Osteoblast (primary cell): ENCODE data around the gene ZNF534. TPM values are rescaled to one million over a fixed set of nuclear protein-coding genes. Genes with fewer than 3 reads are reported as not detected.

Source experiments
- DNase-seq: peaks from one replicate; pipeline ENCODE4 v3.0.0; 2011; ENCODE audit warnings: low spot score, mixed read lengths; ENCODE audit not compliant: insufficient read length; ENCODE audit errors: missing footprints
- H2AFZ ChIP-seq: 2 replicates; pipeline ENCODE4 v1.6.0; 2011; ENCODE audit warnings: mild to moderate bottlenecking, low read length
- H3K27ac ChIP-seq: 2 replicates; pipeline ENCODE4 v1.5.1; 2011; ENCODE audit warnings: mild to moderate bottlenecking, low read depth, low read length, moderate library complexity
- H3K27me3 ChIP-seq: 2 replicates; pipeline ENCODE4 v1.6.0; 2012; ENCODE audit warnings: mild to moderate bottlenecking, control low read depth, inconsistent platforms, low read length, moderate library complexity; ENCODE audit not compliant: insufficient read depth
- H3K36me3 ChIP-seq: 2 replicates; pipeline ENCODE4 v1.5.1; 2011; ENCODE audit warnings: mild to moderate bottlenecking, low read length, control low read depth, moderate library complexity; ENCODE audit not compliant: insufficient read depth
- H3K4me1 ChIP-seq: 2 replicates; pipeline ENCODE4 v1.5.1; 2011; ENCODE audit warnings: mild to moderate bottlenecking, low read length, control low read depth, moderate library complexity; ENCODE audit not compliant: insufficient read depth
- H3K4me2 ChIP-seq: 2 replicates; pipeline ENCODE4 v1.6.0; 2011; ENCODE audit warnings: mild to moderate bottlenecking, low read length; ENCODE audit not compliant: insufficient read depth
- H3K4me3 ChIP-seq: fragments of 200-600 bp; sonication (generic); 3 replicates; pipeline ENCODE4 v1.5.1; 2012; ENCODE audit warnings: mild to moderate bottlenecking, low read length, inconsistent platforms; ENCODE audit not compliant: insufficient read depth
- H3K79me2 ChIP-seq: 2 replicates; pipeline ENCODE4 v1.6.0; 2012; ENCODE audit warnings: mild to moderate bottlenecking, low read length, control low read depth, inconsistent platforms; ENCODE audit not compliant: insufficient read depth
- H3K9me3 ChIP-seq: 2 replicates; pipeline ENCODE4 v1.5.1; 2011; ENCODE audit warnings: low read depth, low read length, control low read depth
- H4K20me1 ChIP-seq: 2 replicates; pipeline ENCODE4 v1.6.0; 2012; ENCODE audit warnings: mild to moderate bottlenecking, low read length, control low read depth; ENCODE audit not compliant: insufficient read depth
- total RNA-seq: library from RNA; depleted of rRNA; stranded (reverse); fragments of >200 nt; gene quantifications from 2 replicates; pipeline ENCODE4 v1.2.3, GENCODE V29; 2012
- TF ChIP-seq, protein P1 (sequence below): IDR thresholded peaks from 2 replicates; pipeline ENCODE4 v1.5.1; 2011; ENCODE audit warnings: mild to moderate bottlenecking, low read depth, low read length, moderate library complexity; ENCODE audit errors: extremely low read depth

The ZNF534 gene
- not detected in 2 replicates for total RNA-seq

DNA sequence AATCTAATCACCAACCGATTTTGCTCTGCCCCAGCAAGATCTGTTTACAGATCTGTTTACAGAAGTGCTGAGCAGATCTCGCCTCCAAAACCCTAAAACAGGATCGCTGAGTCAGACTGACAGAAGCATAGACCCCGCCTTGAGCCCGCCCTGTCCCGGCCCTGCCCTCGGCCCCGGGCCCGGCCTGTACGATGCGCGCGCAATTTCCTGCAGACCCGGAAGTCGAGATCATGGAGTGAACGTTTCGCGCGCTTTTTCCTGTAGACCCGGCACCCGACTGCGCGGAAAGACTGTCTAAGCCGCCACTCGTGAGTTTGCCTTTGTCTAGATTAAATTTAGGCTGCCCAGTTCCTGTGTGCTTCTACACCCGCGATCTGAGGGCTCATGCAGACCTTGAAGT, at the start of gene ZNF534:
ZNF534 (plus strand) TSS at position 212 of the 400 bp plus-strand sequence. CDS start 2,327 bp downstream, outside the sequence.
- H3K27ac ChIP-seq = no peak within 1 kb of the TSS
- H2AFZ ChIP-seq = no peak within 1 kb of the TSS
- H3K4me3 ChIP-seq = no peak within 1 kb of the TSS
- DNase-seq = no peak
- no peaks in the 10 kb centered on the region for H3K27me3 ChIP-seq
- H3K4me2 ChIP-seq = no peak within 1 kb of the TSS
- peaks cover 2% of the 10 kb centered on the region for H3K9me3 ChIP-seq
- H3K79me2 ChIP-seq = no peaks in the 10 kb centered on the region
- no peaks in the 10 kb centered on the region for H3K4me1 ChIP-seq
- H3K36me3 ChIP-seq = no peaks in the 10 kb centered on the region
- TF ChIP-seq, protein P1, sequence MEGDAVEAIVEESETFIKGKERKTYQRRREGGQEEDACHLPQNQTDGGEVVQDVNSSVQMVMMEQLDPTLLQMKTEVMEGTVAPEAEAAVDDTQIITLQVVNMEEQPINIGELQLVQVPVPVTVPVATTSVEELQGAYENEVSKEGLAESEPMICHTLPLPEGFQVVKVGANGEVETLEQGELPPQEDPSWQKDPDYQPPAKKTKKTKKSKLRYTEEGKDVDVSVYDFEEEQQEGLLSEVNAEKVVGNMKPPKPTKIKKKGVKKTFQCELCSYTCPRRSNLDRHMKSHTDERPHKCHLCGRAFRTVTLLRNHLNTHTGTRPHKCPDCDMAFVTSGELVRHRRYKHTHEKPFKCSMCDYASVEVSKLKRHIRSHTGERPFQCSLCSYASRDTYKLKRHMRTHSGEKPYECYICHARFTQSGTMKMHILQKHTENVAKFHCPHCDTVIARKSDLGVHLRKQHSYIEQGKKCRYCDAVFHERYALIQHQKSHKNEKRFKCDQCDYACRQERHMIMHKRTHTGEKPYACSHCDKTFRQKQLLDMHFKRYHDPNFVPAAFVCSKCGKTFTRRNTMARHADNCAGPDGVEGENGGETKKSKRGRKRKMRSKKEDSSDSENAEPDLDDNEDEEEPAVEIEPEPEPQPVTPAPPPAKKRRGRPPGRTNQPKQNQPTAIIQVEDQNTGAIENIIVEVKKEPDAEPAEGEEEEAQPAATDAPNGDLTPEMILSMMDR = no peak
- H4K20me1 ChIP-seq = no peaks in the 10 kb centered on the region

DNA sequence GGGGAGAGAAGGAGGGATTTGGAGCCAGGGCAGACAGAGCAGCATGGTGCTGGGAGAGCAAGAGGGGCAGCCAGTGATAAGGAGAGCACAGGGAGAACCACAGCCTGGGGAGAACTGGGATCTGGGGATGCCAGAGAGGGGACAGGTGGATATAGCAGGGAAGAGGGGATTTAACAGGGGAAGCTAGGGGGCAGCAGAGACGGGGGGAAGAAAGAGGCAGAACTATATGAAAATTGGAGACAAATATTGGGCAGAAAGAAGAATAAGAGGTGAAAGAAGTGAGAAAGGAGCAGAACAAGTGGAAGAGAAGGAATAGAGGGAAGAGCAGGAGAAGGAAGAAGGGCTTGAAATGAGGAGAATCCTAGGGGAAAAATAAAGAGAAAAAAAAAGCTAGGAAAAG, 37.8 kb upstream of the ZNF534 start:
- TF ChIP-seq, protein P1 = no peak
- no peaks in the 10 kb centered on the region for H3K27me3 ChIP-seq
- H3K4me1 ChIP-seq = no peaks in the 10 kb centered on the region
- H3K27ac ChIP-seq = no peak overlapping the region
- H4K20me1 ChIP-seq = no peaks in the 10 kb centered on the region
- peaks cover 2% of the 10 kb centered on the region for H3K79me2 ChIP-seq
- H2AFZ ChIP-seq = no peak overlapping the region
- DNase-seq = no peak
- H3K4me3 ChIP-seq = no peak overlapping the region
- H3K9me3 ChIP-seq = peaks cover 8% of the 10 kb centered on the region
- H3K4me2 ChIP-seq = no peak overlapping the region
- H3K36me3 ChIP-seq = peaks cover 15% of the 10 kb centered on the region

DNA sequence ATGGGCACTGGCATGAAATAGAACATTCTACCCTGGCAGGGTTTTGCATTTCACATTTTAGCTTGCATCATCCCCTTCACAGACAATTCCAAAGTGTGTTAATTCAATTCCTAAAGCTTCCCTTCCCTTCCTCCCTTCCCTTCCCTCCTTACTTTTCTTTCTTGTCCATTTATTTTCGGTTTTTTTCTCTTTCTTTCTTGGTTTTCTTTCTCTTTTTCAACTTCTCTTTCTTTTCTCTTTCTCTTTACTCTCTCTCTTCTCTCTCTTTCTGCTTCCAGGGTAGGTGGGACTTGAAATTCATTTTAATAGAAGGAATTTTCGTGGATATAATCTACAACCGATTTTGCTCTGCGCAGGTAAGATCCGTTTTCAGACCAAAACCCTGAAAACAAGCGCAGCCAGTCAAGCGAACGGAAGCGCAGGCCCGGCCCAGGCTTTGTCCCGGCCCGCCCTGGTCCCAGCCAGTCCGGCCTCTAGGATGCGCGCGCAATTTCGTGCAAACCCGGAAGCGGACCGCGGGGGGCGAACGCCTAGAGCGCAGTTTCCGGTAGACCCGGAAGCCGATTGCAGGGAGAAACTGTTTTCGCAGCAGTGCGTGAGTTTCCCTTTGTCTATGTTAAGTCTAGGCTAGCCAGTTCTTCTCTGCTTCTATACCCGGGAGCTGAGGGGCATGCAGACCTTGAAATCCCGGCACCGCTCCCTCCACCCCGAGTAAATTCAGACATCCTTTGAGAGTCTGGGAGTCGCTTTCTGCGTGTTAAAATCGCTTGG, 31.5 kb upstream of the ZNF534 start, which contains the start of gene ZNF528:
ZNF528 (plus strand) TSS at position 540 of the 771 bp plus-strand sequence. CDS start 4,165 bp downstream, outside the sequence.
- Histone ChIP-seq H3K79me2 (peaks cover 17% of the 10 kb centered on the region), H3K27me3 (no peaks in the 10 kb centered on the region), H4K20me1 (no peaks in the 10 kb centered on the region), H3K4me3 (peak within 1 kb of the TSS; percentile 95), H2AFZ (peak within 1 kb of the TSS; percentile 98), H3K4me2 (peak within 1 kb of the TSS; percentile 96), H3K9me3 (peaks cover 4% of the 10 kb centered on the region), H3K27ac (peak within 1 kb of the TSS; percentile 89), H3K36me3 (peaks cover 25% of the 10 kb centered on the region), H3K4me1 (peaks cover 8% of the 10 kb centered on the region)
- TF ChIP-seq, protein P1 = no peak
- DNase-seq = peak; percentile 97

DNA sequence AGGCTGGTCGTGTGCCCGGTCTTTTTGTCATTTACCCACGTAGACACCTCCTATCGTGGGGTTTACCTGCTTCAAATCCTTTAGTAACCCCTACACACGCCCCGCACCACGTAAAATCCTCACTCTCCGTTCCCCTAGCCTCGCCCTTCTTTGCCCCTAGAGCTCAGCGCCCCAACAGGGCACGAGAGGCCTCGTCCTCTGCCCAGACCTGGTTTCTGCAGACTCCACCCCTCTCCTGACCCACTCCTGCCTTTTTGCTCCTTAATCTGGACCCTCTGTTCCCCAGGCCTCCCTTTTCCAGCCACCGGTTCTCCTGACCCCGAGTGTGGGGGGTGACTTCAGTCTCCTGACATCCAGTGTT, 30.9 kb upstream of the ZNF534 start:
- H3K36me3 ChIP-seq = peaks cover 28% of the 10 kb centered on the region
- H3K4me1 ChIP-seq = peaks cover 8% of the 10 kb centered on the region
- H3K27me3 ChIP-seq = no peaks in the 10 kb centered on the region
- H3K79me2 ChIP-seq = peaks cover 17% of the 10 kb centered on the region
- peaks cover 4% of the 10 kb centered on the region for H3K9me3 ChIP-seq
- peak; percentile 69 for DNase-seq
- peak overlapping the region; percentile 96 for H3K4me2 ChIP-seq
- no peaks in the 10 kb centered on the region for H4K20me1 ChIP-seq
- H3K4me3 ChIP-seq = peak overlapping the region; percentile 95
- peak overlapping the region; percentile 98 for H2AFZ ChIP-seq
- TF ChIP-seq, protein P1 = peak; percentile 12
- H3K27ac ChIP-seq = peak overlapping the region; percentile 89
